ENCODE results near the gene MIAT.

DNA sequence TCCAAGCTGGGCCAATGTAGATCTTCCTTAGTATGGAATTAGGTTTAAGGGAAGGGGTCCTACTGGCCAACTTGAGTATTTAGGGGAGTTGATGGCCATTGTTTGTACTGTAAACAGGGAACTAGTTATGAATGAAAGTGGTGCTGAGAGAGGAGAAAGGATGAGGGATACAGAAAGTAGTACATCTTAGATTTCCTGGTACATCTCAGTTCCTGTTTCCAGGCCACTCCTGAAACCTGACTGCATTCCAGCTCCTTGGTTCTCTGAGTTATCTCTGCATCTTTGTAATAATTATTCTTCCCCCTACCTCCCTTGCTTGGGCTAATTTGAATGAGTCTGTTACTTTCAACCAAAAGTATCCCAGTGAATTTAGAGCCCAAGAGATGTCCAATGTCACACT lies 30.1 kb downstream of the MIAT start:
- TF ChIP-seq, protein P1, sequence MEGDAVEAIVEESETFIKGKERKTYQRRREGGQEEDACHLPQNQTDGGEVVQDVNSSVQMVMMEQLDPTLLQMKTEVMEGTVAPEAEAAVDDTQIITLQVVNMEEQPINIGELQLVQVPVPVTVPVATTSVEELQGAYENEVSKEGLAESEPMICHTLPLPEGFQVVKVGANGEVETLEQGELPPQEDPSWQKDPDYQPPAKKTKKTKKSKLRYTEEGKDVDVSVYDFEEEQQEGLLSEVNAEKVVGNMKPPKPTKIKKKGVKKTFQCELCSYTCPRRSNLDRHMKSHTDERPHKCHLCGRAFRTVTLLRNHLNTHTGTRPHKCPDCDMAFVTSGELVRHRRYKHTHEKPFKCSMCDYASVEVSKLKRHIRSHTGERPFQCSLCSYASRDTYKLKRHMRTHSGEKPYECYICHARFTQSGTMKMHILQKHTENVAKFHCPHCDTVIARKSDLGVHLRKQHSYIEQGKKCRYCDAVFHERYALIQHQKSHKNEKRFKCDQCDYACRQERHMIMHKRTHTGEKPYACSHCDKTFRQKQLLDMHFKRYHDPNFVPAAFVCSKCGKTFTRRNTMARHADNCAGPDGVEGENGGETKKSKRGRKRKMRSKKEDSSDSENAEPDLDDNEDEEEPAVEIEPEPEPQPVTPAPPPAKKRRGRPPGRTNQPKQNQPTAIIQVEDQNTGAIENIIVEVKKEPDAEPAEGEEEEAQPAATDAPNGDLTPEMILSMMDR (IDR thresholded peaks at IDR 0.05) = no peak
- no peak for TF ChIP-seq POLR2A (IDR thresholded peaks at IDR 0.05)

Data from adrenal gland (tissue), 5 donors.